A673 (cell line): Measurements from ENCODE around the gene CIAO2B.

ENCODE experiments used
- EZH2 ChIP-seq: fragments of 200-600 bp; sonication (generic); IDR thresholded peaks from 2 replicates; pipeline ENCODE4 v1.6.1; 2017; ENCODE audit warnings: borderline replicate concordance, low read depth, mild to moderate bottlenecking, mixed read lengths, antibody characterized with exemption, low read length; ENCODE audit not compliant: poor library complexity, severe bottlenecking
- TF ChIP-seq, protein P1 (sequence below): fragments of 300-800, 200-600 bp; sonication (generic); conservative IDR thresholded peaks from 2 replicates; pipeline ENCODE4 v1.5.1; 2017; ENCODE audit warnings: low read depth, mild to moderate bottlenecking, antibody characterized with exemption, low read length, moderate library complexity, mixed read lengths

DNA sequence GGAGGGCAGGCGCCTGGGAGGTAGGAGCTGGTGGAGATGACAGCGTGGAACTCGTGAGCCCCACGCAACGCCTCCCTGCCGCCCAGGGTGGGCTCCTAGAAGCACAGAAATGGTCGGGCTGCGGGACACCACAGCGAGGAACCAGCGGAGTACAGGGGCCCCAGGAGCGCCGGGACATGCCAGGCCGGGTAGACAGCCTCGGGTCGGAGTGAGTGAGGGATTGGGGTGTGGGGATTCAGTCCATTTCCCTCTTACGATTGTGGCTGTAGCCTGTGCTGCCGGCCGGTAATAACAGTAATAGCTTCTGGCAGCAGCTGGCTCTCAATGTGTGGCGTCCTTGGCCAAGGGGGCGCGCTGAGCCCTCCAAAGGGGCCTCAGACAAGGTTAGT lies 14.6 kb upstream of the CIAO2B start:
- TF ChIP-seq, protein P1, sequence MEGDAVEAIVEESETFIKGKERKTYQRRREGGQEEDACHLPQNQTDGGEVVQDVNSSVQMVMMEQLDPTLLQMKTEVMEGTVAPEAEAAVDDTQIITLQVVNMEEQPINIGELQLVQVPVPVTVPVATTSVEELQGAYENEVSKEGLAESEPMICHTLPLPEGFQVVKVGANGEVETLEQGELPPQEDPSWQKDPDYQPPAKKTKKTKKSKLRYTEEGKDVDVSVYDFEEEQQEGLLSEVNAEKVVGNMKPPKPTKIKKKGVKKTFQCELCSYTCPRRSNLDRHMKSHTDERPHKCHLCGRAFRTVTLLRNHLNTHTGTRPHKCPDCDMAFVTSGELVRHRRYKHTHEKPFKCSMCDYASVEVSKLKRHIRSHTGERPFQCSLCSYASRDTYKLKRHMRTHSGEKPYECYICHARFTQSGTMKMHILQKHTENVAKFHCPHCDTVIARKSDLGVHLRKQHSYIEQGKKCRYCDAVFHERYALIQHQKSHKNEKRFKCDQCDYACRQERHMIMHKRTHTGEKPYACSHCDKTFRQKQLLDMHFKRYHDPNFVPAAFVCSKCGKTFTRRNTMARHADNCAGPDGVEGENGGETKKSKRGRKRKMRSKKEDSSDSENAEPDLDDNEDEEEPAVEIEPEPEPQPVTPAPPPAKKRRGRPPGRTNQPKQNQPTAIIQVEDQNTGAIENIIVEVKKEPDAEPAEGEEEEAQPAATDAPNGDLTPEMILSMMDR: no peak
- no peak for TF ChIP-seq EZH2
